Uterus (tissue), 4 donors: ENCODE results near the gene NPNT. TPM values are rescaled to one million over a fixed set of nuclear protein-coding genes. Genes with fewer than 3 reads are reported as not detected.

ENCODE experiments used
- DNase-seq, 2 donors: peaks; one replicate each; pipeline ENCODE4 v3.0.0-alpha.2; 2019 to 2020
- H3K27ac ChIP-seq, 2 donors: fragments of 200-600 bp; sonication (generic); 1 replicate in 1 of 2; 2 replicates in 1 of 2; pipeline ENCODE4 v1.5.1; 2016 to 2018
- H3K27me3 ChIP-seq, 2 donors: fragments of 200-600 bp; sonication (generic); one replicate each; pipeline ENCODE4 v1.5.1; 2018 to 2019; ENCODE audit warnings: control low read depth in 1 of 2
- H3K36me3 ChIP-seq, 2 donors: fragments of 200-600 bp; sonication (generic); one replicate each; pipeline ENCODE4 v1.5.1; 2019; ENCODE audit warnings: control low read depth in 1 of 2
- H3K4me1 ChIP-seq, 2 donors: fragments of 200-600 bp; sonication (generic); one replicate each; pipeline ENCODE4 v1.5.1; 2018 to 2019; ENCODE audit warnings: control low read depth in 1 of 2
- H3K4me3 ChIP-seq, 2 donors: fragments of 200-600 bp; sonication (generic); 1 replicate in 1 of 2; 2 replicates in 1 of 2; pipeline ENCODE4 v1.5.1; 2018 to 2019; ENCODE audit warnings: mild to moderate bottlenecking in 1 of 2
- H3K9me3 ChIP-seq, 2 donors: fragments of 200-600 bp; sonication (generic); one replicate each; pipeline ENCODE4 v1.5.1; 2019; ENCODE audit warnings: control low read depth in 1 of 2
- CTCF ChIP-seq, 4 experiments: fragments of 200-600 bp in 2 of 4; fragments of 450-650 bp in 2 of 4; sonication (generic) in 2 of 4; IDR thresholded peaks; one replicate each; pipeline ENCODE4 v1.5.1; 2016 to 2019; ENCODE audit warnings: antibody characterized with exemption in 4 of 4, mild to moderate bottlenecking in 2 of 4, moderate library complexity in 1 of 4
- POLR2A ChIP-seq, 2 donors: fragments of 450-650 bp; IDR thresholded peaks; one replicate each; pipeline ENCODE4 v1.6.1; 2016; ENCODE audit warnings: antibody characterized with exemption in 2 of 2, mild to moderate bottlenecking in 1 of 2, moderate library complexity in 1 of 2
- intact Hi-C: fragments of 100-400 bp; cut with DNase I; formaldehyde crosslinking; loops from one replicate; pipeline ENCODE4 v1.15.1; 2023; ENCODE audit warnings: low total_unique reads
- total RNA-seq, 4 donors: library from RNA; depleted of rRNA in 3 of 4; stranded (reverse); fragments of >200 nt in 3 of 4; gene quantifications; one replicate each; pipeline versions ENCODE4 v1.1.0 to v1.2.4, GENCODE V29; 2014 to 2023
- donor health status: DM: yes; HTN: yes; CAD: no.

The NPNT gene
- total RNA-seq, 4 donors from 2014 or later: 6.8 to 69.9 (median 36.3) TPM

GRCh38 chr4:105972946-105973621 is 77.8 kb downstream of the NPNT start:
- no peaks in the 10 kb centered on the region for H3K4me1 ChIP-seq
- DNase-seq: no peak
- no peaks in the 10 kb centered on the region for H3K9me3 ChIP-seq
- H3K36me3 ChIP-seq: no peaks in the 10 kb centered on the region
- no peak for TF ChIP-seq POLR2A (IDR thresholded peaks at IDR 0.05)
- no peak for TF ChIP-seq CTCF (IDR thresholded peaks at IDR 0.05)
- H3K27me3 ChIP-seq: no peaks in the 10 kb centered on the region
- intact Hi-C loops: no loop called here
- H3K4me3 ChIP-seq: no peak overlapping the region
- no peak overlapping the region for H3K27ac ChIP-seq

GRCh38 chr4:105976915-105977314 is 81.6 kb downstream of the NPNT start:
- H3K9me3 ChIP-seq: no peaks in the 10 kb centered on the region
- no peak for TF ChIP-seq CTCF (IDR thresholded peaks at IDR 0.05)
- TF ChIP-seq POLR2A (IDR thresholded peaks at IDR 0.05): no peak
- no peak for DNase-seq
- no peak overlapping the region for H3K4me3 ChIP-seq
- no peak overlapping the region for H3K27ac ChIP-seq
- intact Hi-C loops: no loop called here
- H3K27me3 ChIP-seq: no peaks in the 10 kb centered on the region
- H3K4me1 ChIP-seq: no peaks in the 10 kb centered on the region
- H3K36me3 ChIP-seq: no peaks in the 10 kb centered on the region

GRCh38 chr4:105978684-105979296 is 83.5 kb downstream of the NPNT start:
- DNase-seq: peak in 1 of 2 donors; percentile 24
- Histone ChIP-seq H3K4me3 (no peak overlapping the region), H3K9me3 (no peaks in the 10 kb centered on the region), H3K27me3 (no peaks in the 10 kb centered on the region), H3K27ac (no peak overlapping the region), H3K36me3 (no peaks in the 10 kb centered on the region), H3K4me1 (no peaks in the 10 kb centered on the region)
- TF ChIP-seq POLR2A (IDR thresholded peaks at IDR 0.05): no peak
- TF ChIP-seq CTCF (IDR thresholded peaks at IDR 0.05): no peak
- intact Hi-C loops: no loop called here

GRCh38 chr4:105979506-105979905 is 84.2 kb downstream of the NPNT start:
- Histone ChIP-seq H3K36me3 (no peaks in the 10 kb centered on the region), H3K27ac (no peak overlapping the region), H3K9me3 (no peaks in the 10 kb centered on the region), H3K4me1 (no peaks in the 10 kb centered on the region), H3K27me3 (no peaks in the 10 kb centered on the region), H3K4me3 (no peak overlapping the region)
- intact Hi-C loops: no loop called here
- no peak for DNase-seq
- TF ChIP-seq POLR2A (IDR thresholded peaks at IDR 0.05) (no peak), CTCF (IDR thresholded peaks at IDR 0.05) (no peak)

- H3K4me3 ChIP-seq: no peak overlapping the region
- no peak for TF ChIP-seq POLR2A (IDR thresholded peaks at IDR 0.05)
- no peak for TF ChIP-seq CTCF (IDR thresholded peaks at IDR 0.05)
- intact Hi-C loops: no loop called here
- H3K4me1 ChIP-seq: no peaks in the 10 kb centered on the region
- H3K27ac ChIP-seq: peak overlapping the region; percentile 9 to 27
- H3K27me3 ChIP-seq: no peaks in the 10 kb centered on the region
- H3K36me3 ChIP-seq: no peaks in the 10 kb centered on the region
- H3K9me3 ChIP-seq: no peaks in the 10 kb centered on the region
- no peak for DNase-seq
Measured at GRCh38 chr4:105988671-105989070, 93.4 kb downstream of the NPNT start.
